Upper lobe of left lung (tissue), 6 donors: ENCODE results near the gene TSPAN32. TPM values are rescaled to one million over a fixed set of nuclear protein-coding genes. Genes with fewer than 3 reads are reported as not detected.
"Not testable (repeated sequence)": the region's sequence is repeated elsewhere in the genome, so short reads cannot be mapped to it uniquely, and the experiment has no call there.

Source experiments
- ATAC-seq, 2 donors: fragments of 200-7000 bp; cut with Tn5 transposase; one replicate each; pipeline ENCODE4 v1.9.1; 2022; ENCODE audit warnings: mild to moderate bottlenecking in 2 of 2, moderate library complexity in 2 of 2; ENCODE audit not compliant: low FRiP score in 2 of 2
- DNase-seq, 2 donors: peaks; one replicate each; pipeline ENCODE4 v3.0.0-alpha.2; 2019 to 2020
- H3K27ac ChIP-seq, 4 donors: fragments of 200-600 bp; sonication (generic); one replicate each; pipeline ENCODE4 v1.5.1; 2016 to 2019
- H3K27me3 ChIP-seq, 4 donors: fragments of 200-600 bp; sonication (generic); one replicate each; pipeline ENCODE4 v1.5.1; 2017 to 2019
- H3K36me3 ChIP-seq, 4 donors: fragments of 200-600 bp; sonication (generic); one replicate each; pipeline ENCODE4 v1.5.1; 2016 to 2019
- H3K4me1 ChIP-seq, 4 donors: fragments of 200-600 bp; sonication (generic); one replicate each; pipeline ENCODE4 v1.5.1; 2018 to 2019
- H3K4me3 ChIP-seq, 4 donors: fragments of 200-600 bp; sonication (generic); one replicate each; pipeline ENCODE4 v1.5.1; 2017 to 2019; ENCODE audit warnings: mild to moderate bottlenecking in 2 of 4, moderate library complexity in 1 of 4
- H3K9me3 ChIP-seq, 4 donors: fragments of 200-600 bp; sonication (generic); one replicate each; pipeline ENCODE4 v1.5.1; 2018 to 2019
- CTCF ChIP-seq, 6 experiments: fragments of 450-650 bp in 4 of 6; fragments of 200-600 bp in 2 of 6; sonication (generic) in 2 of 6; IDR thresholded peaks; one replicate each; pipeline ENCODE4 v1.5.1; 2016 to 2019; ENCODE audit warnings: antibody characterized with exemption in 6 of 6
- EP300 ChIP-seq, 4 donors: sonication (generic); formaldehyde crosslinking; IDR thresholded peaks; one replicate each; pipeline ENCODE4 v1.5.1; 2017; ENCODE audit warnings: antibody characterized with exemption in 4 of 4, control low read depth in 2 of 4
- POLR2A ChIP-seq, 4 donors: fragments of 450-650 bp; IDR thresholded peaks; one replicate each; pipeline ENCODE4 v1.5.1; 2016 to 2017; ENCODE audit warnings: antibody characterized with exemption in 4 of 4, mild to moderate bottlenecking in 2 of 4
- POLR2AphosphoS5 ChIP-seq, 2 donors: sonication (generic); formaldehyde crosslinking; IDR thresholded peaks; one replicate each; pipeline ENCODE4 v1.5.1; 2017; ENCODE audit warnings: antibody characterized with exemption in 2 of 2
- WGBS, 2 donors: methylation state at CpG; one replicate each; pipeline ENCODE4 v1.1.5; 2017 to 2018; 5-methylcytosine and 5-hydroxymethylcytosine counted together
- total RNA-seq, 6 donors: library from RNA; depleted of rRNA in 4 of 6; stranded (reverse); fragments of >200 nt in 4 of 6; gene quantifications; one replicate each; pipeline versions ENCODE4 v1.1.0 to v1.2.1, GENCODE V29; 2016 to 2021
- donor health status: DM: no; HTN: no; CAD: no; lungs with moderate emphysema.
- donor health status: DM: no; HTN: yes; CAD: no; lungs with severe emphysema.

The TSPAN32 gene
- total RNA-seq, 6 donors from 2014 or later, result 3.1 to 16.4 (median 6.8) TPM

GRCh38 chr11:2362414-2362813 lies 60.6 kb downstream of the TSPAN32 start:
- Histone ChIP-seq H3K4me1 (peaks cover 6 to 15% (median 9%) of the 10 kb centered on the region in 4 donors), H3K27me3 (no peaks in the 10 kb centered on the region), H3K9me3 (no peaks in the 10 kb centered on the region), H3K4me3 (no peak overlapping the region), H3K36me3 (no peaks in the 10 kb centered on the region), H3K27ac (no peak overlapping the region)
- 83 to 89% methylated on average over 7 of the region's 7 CpGs for WGBS, 2 donors
- ATAC-seq (no peak), DNase-seq (no peak)
- TF ChIP-seq EP300 (IDR thresholded peaks at IDR 0.05) (no peak), POLR2A (IDR thresholded peaks at IDR 0.05) (no peak), POLR2AphosphoS5 (IDR thresholded peaks at IDR 0.05) (no peak), CTCF (IDR thresholded peaks at IDR 0.05) (no peak)

DNA sequence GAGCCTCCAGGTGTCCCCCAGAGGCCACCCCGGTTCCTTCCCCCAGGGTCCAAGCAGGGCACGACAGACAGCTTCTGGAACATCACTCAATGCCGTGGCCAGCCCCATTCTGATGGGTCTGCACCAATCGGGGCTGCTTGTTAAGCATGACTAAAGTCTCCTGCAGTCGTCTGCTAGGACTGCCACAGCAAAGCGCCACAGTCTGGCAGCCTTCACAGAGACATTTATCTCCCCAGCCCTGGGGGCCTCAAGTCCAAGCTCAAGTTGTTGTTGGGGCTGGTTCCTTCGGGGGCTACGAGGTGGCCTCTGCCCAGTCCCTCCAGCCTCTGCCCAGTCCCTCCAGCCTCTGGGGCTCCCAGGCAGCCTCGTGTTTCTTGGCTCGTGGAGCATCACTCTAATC lies 61.3 kb downstream of the TSPAN32 start:
- no peak for TF ChIP-seq POLR2A (IDR thresholded peaks at IDR 0.05)
- TF ChIP-seq CTCF (IDR thresholded peaks at IDR 0.05), result no peak
- no peak for TF ChIP-seq EP300 (IDR thresholded peaks at IDR 0.05)
- TF ChIP-seq POLR2AphosphoS5 (IDR thresholded peaks at IDR 0.05), result no peak
- DNase-seq, result no peak
- Histone ChIP-seq H3K4me1 (peaks cover 6 to 15% (median 9%) of the 10 kb centered on the region in 4 donors), H3K27ac (no peak overlapping the region), H3K27me3 (no peaks in the 10 kb centered on the region), H3K4me3 (no peak overlapping the region), H3K36me3 (no peaks in the 10 kb centered on the region), H3K9me3 (no peaks in the 10 kb centered on the region)
- WGBS, 2 donors, result 76 to 85% methylated on average over 2 to 10 of the region's 10 CpGs
- no peak for ATAC-seq

GRCh38 chr11:2363577-2364370 lies 62.0 kb downstream of the TSPAN32 start:
- Histone ChIP-seq H3K36me3 (no peaks in the 10 kb centered on the region), H3K9me3 (no peaks in the 10 kb centered on the region), H3K4me3 (no peak overlapping the region), H3K27ac (no peak overlapping the region), H3K4me1 (peaks cover 6 to 15% (median 9%) of the 10 kb centered on the region in 4 donors), H3K27me3 (no peaks in the 10 kb centered on the region)
- WGBS, 2 donors, result 93% methylated on average over 14 to 15 of the region's 15 CpGs
- ATAC-seq (no peak), DNase-seq (no peak)
- TF ChIP-seq POLR2A (IDR thresholded peaks at IDR 0.05) (no peak), CTCF (IDR thresholded peaks at IDR 0.05) (no peak), EP300 (IDR thresholded peaks at IDR 0.05) (no peak), POLR2AphosphoS5 (IDR thresholded peaks at IDR 0.05) (no peak)

- peaks cover 6 to 15% (median 9%) of the 10 kb centered on the region in 4 donors for H3K4me1 ChIP-seq
- H3K27me3 ChIP-seq, H3K36me3 ChIP-seq, DNase-seq, ATAC-seq, H3K9me3 ChIP-seq, H3K4me3 ChIP-seq, H3K27ac ChIP-seq: not testable (repeated sequence)
- 94% methylated on average over 12 of the region's 12 CpGs for WGBS, 2 donors
These were observed 62.6 kb downstream of the TSPAN32 start for GRCh38 chr11:2364386-2364785.

DNA sequence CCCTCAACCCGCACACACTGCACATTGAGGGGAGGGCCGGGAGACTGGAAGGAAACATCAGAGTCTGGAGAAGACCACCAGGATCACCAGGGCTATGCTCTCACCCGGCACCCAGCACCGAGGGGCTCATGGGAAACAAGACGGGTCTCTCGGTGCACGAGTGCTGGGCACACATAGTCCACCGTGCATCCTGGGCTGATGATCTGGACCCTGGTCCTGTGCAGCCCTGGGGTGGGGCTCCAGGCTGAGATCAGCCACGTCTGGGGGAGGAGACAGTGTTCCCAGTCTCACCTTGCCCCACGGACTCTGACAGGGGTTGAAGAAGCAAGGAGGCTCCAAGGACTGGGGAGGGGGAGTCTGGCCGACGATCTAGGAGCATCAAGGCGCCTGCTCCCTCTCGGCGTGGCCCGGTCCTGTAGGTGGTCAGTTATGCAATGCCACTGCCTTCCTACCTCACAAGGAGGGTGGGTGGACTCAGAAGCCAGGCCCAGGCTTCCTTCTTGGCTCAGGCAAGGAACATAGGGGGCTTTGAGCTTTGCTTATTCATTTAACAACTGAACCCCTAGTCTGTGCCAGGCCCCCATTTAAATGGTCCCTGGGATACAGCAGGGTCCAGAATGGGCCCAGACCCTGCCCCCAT lies 63.9 kb downstream of the TSPAN32 start:
- WGBS, 2 donors, result 85 to 100% methylated on average over 5 to 16 of the region's 16 CpGs
- H3K9me3 ChIP-seq, result no peaks in the 10 kb centered on the region
- H3K4me1 ChIP-seq, result peaks cover 6 to 15% (median 9%) of the 10 kb centered on the region in 4 donors
- no peaks in the 10 kb centered on the region for H3K27me3 ChIP-seq
- peak in 1 of 2 donors; percentile 4 for ATAC-seq
- TF ChIP-seq CTCF (IDR thresholded peaks at IDR 0.05) (no peak), POLR2AphosphoS5 (IDR thresholded peaks at IDR 0.05) (no peak), EP300 (IDR thresholded peaks at IDR 0.05) (no peak), POLR2A (IDR thresholded peaks at IDR 0.05) (no peak)
- H3K36me3 ChIP-seq, result no peaks in the 10 kb centered on the region
- no peak overlapping the region for H3K4me3 ChIP-seq
- DNase-seq, result no peak
- H3K27ac ChIP-seq, result no peak overlapping the region
